Effector CD8-positive, alpha-beta T cell (primary cell): Measurements from ENCODE around the gene DLGAP3.
"Not testable (repeated sequence)": the region's sequence is repeated elsewhere in the genome, so short reads cannot be mapped to it uniquely, and the experiment has no call there.

Experiments used
- DNase-seq: peaks from one replicate; lab custom pipeline; 2025; lab: John Stamatoyannopoulos, UW
- total RNA-seq, 4 experiments: gene quantifications; one replicate each; lab custom pipeline; 2026; lab: John Stamatoyannopoulos, UW

DLGAP3 gene, protein sequence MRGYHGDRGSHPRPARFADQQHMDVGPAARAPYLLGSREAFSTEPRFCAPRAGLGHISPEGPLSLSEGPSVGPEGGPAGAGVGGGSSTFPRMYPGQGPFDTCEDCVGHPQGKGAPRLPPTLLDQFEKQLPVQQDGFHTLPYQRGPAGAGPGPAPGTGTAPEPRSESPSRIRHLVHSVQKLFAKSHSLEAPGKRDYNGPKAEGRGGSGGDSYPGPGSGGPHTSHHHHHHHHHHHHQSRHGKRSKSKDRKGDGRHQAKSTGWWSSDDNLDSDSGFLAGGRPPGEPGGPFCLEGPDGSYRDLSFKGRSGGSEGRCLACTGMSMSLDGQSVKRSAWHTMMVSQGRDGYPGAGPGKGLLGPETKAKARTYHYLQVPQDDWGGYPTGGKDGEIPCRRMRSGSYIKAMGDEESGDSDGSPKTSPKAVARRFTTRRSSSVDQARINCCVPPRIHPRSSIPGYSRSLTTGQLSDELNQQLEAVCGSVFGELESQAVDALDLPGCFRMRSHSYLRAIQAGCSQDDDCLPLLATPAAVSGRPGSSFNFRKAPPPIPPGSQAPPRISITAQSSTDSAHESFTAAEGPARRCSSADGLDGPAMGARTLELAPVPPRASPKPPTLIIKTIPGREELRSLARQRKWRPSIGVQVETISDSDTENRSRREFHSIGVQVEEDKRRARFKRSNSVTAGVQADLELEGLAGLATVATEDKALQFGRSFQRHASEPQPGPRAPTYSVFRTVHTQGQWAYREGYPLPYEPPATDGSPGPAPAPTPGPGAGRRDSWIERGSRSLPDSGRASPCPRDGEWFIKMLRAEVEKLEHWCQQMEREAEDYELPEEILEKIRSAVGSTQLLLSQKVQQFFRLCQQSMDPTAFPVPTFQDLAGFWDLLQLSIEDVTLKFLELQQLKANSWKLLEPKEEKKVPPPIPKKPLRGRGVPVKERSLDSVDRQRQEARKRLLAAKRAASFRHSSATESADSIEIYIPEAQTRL
- total RNA-seq, result 0.61 to 2.8 (median 1.6) reads per million in 4 experiments

DNA sequence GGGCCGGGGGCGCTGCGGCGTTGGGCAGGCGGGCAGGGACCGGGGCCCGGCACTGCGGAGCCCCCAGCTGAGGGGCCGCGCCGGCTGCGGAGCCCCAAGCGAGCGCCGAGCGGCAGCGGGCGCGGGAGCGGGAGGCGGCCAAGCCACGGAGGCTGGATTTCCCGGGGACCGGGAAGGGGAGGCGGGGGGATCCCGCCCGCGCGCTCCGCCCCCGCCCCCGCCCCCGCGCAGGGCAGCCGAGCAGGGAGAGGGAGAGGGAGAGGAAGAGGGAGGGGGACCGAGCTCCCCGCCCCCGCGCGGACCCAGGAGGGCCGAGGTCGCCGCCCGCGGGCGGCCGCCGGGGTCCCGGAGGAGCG lies at the start of gene DLGAP3:
TSS of gene DLGAP3 (minus strand) at position 154 of the 356 bp plus-strand sequence. CDS start 24,267 bp downstream, outside the sequence.
- no peak for DNase-seq

DNA sequence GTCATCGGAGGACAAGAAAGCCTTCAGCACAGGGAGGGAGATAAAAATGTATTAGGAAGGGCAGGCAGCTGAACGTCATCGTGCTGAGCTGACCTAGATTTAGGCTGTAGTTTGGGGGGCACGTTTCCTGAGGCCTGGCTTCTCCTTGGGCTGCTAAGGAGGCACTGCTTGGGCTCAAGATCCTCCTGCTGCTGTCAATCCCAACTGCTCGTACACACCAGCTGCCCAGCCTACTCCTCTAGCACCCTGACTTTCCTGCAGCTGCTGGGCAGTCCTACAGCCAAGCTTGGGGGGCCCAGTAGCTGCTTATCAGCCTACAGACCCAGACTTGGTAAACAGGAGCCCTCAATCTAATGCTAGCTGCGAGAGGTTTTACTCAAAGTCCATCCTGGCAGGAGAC lies 49.5 kb upstream of the DLGAP3 start:
- no peak for DNase-seq

DNA sequence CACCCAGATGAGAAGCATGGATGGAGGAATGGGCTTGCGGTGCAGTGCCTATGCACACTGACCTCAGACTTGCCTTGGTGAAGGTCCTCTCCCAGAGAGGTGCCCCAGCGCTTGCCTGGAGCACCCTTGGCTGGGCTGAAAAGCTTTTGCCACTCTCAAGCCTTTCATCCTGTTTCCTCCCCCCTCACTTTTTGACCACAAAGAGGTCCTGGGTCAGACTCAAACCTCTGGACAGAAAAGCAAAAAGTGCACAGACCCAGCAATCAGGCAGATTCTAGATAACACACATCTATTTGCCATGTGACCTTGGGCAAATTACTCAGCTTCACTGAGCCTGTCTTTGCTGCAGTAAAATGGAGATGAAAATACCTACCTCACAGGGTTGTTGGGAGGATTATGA lies 48.4 kb upstream of the DLGAP3 start:
- DNase-seq, result no peak

- no peak for DNase-seq
These were observed 47.7 kb upstream of the DLGAP3 start for GRCh38 chr1:34977210-34977471.

DNA sequence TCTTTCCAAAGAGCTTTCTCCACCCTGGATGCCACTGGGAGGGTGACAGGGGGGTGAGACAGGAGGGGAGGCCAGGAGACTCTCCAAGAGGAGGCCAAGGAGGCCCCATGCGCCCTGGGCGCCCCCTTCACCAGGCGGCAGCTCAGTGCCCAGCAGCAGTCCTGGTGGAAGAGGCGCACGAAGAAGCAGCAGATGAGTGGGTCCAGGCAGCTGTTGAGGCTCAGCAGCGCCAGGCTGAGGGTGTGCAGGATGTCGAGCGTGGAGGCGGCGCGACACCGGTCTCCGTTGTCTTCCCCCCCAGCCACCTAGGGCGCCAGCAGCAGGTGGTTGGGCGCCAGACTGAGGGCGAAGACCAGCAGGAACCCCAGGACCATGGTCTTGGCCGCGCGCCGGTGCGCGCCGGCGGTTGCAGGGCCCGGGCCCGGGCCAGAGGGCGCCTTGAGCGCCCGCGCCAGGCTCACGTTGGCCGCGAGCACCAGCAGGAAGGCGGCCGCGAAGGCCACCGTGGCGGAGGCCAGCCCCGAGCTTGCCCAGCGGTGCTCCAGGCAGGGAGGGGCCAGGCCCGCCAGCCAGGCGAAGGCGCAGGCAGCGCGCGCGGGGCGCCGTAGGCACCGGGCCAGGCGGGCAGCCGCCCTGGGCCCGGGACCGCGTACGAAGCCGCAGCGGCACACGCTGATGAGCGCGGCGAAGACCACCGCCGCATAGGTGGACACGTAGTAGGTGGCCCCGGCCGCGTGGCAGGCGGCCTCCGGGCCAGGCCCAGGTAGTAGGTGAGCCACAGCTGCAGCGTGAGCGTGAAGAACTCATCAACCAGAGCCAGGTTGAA lies 47.1 kb upstream of the DLGAP3 start:
- DNase-seq, result no peak

DNA sequence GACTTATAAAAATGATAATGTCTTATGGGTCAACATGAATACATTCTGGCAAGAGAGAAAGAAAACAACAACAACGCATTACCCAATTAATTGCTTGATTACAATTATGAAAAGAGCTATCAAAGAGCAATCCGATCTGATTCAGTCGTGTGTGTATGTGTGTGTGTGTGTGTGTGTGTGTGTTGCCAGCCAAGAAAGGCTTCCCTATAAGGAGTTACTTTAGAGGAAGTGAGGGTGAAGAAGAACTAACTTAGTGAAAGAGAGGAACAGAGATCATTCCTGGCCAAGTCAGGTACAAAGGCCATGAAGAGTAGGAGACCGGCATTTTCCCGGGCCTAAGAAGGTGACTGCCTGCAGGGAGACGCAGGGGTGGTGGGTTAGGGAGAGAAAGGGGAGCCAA lies 46.3 kb upstream of the DLGAP3 start:
- no peak for DNase-seq

GRCh38 chr1:34975338-34975737 lies 45.9 kb upstream of the DLGAP3 start:
- no peak for DNase-seq

DNA sequence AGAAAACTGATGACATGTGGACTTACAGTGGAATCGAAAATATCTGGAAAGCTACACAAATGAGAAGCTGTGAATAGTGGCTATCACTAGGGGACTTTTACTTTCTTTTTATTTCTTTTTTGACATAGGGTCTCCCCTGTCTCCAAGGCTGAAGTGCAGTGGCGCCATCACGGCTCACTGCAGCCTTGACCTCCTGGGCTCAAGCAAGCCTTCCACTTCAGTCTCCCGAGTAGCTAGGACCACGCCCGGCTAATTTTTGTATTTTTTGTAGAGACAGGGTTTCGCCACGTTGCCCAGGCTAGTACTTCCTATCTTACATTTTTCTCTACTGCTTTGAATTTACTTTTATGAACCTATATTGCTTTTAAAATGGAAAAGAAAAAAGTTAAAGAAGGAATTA lies 45.2 kb upstream of the DLGAP3 start:
- no peak for DNase-seq

DNA sequence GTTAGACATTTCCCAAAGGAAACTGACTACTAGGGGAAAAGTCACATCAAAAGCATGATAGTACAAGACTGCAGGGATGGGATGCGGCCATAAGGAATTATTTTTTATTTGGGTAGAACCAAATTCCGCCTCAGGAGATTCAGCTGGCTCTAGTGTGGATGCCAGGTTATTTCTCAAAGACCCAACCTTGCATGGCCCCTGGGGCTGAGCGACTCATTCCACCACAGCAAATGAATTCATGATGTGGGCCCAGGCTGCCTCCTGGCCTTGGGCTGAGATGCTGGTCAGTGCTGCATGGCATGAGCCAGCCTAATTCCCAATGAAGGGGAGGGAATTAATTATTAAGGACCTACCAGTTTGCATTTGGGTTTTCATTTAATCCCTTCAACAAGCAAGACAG lies 43.9 kb upstream of the DLGAP3 start:
- no peak for DNase-seq

GRCh38 chr1:34970829-34971228 lies 41.4 kb upstream of the DLGAP3 start:
- DNase-seq, result no peak

DNA sequence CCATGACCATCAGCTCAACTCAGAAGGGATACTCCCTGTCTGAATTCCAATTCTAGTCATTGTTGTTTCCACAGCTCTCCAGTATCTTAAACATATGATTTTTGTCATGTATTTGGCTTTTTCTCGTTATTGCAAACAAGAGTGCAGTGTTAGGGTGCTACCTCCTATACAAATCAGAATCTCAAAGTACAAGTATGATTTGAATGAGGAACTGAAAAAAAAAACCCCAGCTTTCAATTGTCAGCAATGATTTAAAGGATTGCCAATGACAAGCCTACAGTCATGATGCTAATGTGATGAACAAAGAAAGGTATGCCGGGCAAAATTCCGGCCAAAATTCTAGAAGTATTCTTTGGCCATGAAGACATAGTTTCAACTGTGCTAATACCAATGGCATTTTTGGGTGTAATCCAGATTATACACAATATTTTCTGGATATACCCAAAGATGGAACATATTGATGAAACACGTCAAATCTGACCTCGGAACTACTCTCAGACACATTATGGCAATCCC lies 40.8 kb upstream of the DLGAP3 start:
- DNase-seq, result no peak

- not testable (repeated sequence) for DNase-seq
These were observed 38.8 kb upstream of the DLGAP3 start for GRCh38 chr1:34968297-34968696.

DNA sequence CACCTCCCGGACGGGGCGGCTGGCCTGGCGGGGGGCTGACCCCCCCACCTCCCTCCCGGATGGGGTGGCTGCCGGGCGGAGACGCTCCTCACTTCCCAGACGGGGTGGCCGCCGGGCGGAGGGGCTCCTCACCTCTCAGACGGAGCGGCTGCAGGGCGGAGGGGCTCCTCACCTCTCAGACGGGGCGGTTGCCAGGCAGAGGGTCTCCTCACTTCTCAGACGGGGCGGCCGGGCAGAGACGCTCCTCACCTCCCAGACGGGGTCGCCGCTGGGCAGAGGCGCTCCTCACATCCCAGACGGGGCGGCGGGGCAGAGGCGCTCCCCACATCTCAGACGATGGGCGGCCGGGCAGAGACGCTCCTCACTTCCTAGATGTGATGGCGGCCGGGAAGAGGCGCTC lies 38.2 kb upstream of the DLGAP3 start:
- DNase-seq, result not testable (repeated sequence)

DNA sequence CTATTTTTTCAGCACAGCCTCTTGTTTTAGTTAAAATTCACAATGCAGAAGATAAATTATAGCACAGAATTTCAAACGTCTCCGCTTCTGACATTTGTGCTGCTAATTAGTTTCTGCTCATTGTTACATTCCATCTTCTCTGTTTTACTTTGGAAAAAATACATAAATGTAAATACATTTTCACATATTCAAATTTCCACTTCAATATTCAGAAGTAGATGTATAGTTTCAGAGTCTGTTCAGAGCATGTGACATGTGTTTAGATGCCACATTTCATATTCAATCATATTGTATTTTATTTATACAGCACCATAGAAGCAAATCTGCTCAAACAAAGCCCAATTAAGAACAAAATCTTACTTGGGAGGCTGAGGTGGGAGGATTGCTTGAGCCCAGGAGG lies 36.1 kb upstream of the DLGAP3 start:
- no peak for DNase-seq

GRCh38 chr1:34950428-34950827 lies 21.0 kb upstream of the DLGAP3 start:
- DNase-seq, result no peak

GRCh38 chr1:34948739-34949138 lies 19.3 kb upstream of the DLGAP3 start:
- DNase-seq, result not testable (repeated sequence)

DNA sequence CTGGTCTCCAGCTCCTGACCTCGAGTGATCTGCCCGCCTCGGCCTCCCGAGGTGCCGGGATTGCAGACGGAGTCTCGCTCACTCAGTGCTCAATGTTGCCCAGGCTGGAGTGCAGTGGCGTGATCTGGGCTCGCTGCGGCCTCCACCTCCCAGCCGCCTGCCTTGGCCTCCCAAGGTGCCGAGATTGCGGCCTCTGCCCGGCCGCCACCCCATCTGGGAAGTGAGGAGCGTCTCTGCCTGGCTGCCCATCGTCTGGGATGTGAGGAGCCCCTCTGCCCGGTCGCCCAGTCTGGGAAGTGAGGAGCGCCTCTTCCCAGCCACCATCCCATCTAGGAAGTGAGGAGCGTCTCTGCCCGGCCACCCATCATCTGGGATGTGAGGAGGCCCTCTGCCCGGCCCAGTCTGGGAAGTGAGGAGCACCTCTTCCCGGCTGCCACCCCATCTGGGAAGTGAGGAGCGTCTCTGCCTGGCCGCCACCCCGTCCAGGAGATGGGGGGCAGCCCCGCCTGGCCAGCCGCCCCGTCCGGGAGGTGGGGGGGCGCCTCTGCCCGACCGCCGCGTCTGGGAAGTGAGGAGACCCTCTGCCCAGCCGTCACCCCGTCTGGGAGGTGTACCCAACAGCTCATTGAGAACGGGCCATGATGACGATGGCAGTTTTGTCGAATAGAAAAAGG lies 18.3 kb upstream of the DLGAP3 start:
- not testable (repeated sequence) for DNase-seq

GRCh38 chr1:34946211-34946610 lies 16.8 kb upstream of the DLGAP3 start:
- no peak for DNase-seq

GRCh38 chr1:34941798-34942197 lies 12.3 kb upstream of the DLGAP3 start:
- not testable (repeated sequence) for DNase-seq

GRCh38 chr1:34930702-34931071 lies 1.2 kb upstream of the DLGAP3 start:
- no peak for DNase-seq
